HG02981 (cell line): Measurements from ENCODE around the gene GFER.

Experiments used
- ATAC-seq: cut with Tn5 transposase; IDR thresholded peaks from one replicate; pipeline ENCODE4 v1.9.1; 2021; ENCODE audit warnings: mild to moderate bottlenecking, moderate library complexity; ENCODE audit not compliant: unreplicated experiment

GFER gene

DNA sequence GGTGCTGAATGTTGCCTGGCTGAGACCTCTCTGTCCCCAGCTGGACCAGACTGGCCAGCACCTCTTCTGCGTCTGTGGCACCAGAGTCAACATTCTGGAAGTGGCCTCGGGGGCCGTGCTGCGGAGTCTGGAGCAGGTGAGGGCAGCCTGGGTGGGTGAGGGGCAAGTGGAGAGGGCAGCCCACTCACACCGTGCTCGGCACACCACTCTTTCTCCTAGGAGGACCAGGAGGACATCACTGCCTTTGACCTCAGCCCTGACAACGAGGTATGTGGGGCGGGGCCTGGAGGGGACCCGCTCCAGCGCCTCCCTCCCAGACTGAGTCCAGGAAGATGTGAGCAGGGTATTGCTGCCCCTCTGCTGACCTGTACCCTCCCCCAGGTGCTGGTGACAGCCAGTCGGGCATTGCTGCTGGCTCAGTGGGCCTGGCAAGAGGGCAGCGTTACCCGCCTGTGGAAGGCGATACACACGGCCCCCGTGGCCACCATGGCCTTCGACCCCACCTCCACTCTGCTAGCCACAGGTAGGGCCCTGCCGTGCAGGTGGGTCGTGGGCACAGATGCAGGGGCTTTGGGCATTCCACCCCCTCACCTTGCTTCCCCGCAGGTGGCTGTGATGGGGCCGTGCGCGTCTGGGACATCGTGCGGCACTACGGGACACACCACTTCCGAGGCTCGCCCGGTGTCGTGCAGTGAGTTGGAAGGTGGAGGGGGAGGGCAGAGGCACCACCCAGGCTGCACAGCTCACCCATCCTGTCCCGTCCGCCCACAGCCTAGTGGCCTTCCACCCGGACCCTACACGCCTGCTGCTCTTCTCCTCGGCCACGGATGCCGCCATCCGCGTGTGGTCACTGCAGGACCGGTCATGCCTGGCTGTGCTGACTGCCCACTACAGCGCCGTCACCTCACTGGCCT lies 9.6 kb upstream of the GFER start:
- ATAC-seq = no peak

DNA sequence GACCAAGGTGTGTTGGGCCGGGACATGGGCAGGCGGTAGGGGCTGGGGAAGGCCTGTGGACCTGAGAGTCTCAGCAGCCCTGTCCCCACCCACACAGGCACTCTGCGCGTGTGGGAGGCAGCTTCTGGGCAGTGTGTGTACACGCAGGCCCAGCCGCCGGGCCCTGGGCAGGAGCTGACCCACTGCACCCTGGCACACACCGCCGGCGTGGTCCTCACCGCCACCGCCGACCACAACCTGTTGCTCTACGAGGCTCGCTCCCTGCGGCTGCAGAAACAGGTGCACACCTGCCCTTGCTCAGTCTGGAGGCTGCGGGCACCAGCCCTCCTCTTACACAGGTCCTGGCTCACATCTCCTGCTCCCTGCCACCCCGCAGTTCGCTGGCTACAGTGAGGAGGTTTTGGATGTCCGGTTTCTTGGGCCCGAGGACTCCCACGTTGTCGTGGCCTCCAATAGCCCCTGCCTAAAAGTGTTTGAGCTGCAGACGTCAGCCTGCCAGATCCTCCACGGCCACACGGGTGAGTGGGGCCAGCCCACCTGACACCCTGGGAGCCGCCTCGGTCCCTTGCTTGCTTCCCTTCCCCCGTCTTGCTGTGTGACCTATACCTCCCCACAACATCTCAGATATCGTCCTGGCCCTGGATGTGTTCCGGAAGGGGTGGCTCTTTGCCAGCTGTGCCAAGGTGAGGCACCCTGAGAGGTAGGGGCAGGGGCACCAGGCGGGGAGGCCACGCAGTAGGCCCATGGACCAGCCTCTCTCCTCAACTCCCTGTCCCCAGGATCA lies 8.4 kb upstream of the GFER start:
- no peak for ATAC-seq

GRCh38 chr16:1976216-1976520 lies 7.8 kb upstream of the GFER start:
- no peak for ATAC-seq

- ATAC-seq = no peak
Measured at GRCh38 chr16:1976951-1977874, 6.8 kb upstream of the GFER start.

GRCh38 chr16:1977875-1978268 lies 6.1 kb upstream of the GFER start:
- no peak for ATAC-seq

GRCh38 chr16:1978476-1979120 lies 5.4 kb upstream of the GFER start:
- ATAC-seq = no peak

DNA sequence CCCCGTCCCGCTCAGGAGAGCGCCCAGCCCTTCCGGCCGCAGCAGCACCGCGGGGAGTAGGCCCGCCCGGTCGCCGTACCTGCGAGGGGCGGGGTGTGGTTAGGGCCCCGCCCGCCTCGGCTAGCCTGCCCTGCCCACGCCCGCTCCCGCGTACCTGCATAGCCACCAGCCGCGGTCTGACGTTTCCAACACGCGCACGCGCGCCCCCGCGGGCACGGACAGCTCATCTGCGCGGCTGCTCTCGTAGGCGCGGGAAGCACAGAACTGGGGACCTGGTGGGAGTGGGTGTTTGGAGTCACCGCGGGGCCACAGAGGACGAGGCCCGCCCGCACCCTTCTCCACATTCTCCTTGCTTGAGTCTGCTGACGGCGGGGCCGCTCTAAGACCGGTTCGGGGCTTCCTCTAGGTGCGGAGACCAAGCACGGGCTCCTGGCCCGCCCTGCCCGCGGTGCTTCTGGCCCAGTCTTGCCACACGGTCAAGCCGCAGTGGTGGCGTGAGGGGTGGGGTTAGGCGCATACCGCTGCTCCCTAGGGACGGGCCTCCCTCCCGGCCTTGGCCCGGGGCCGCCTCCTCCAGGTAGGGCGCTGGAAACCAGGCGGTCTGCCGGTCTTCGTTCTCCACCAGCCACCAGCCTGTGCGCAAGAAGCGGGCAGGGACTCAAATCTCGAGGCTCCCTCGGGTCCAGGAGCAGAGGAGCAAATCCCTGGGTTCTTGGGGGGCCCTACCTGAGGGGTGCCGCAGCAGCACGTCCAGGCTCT lies 4.5 kb upstream of the GFER start:
- ATAC-seq = no peak

- ATAC-seq = no peak
Measured at GRCh38 chr16:1980030-1980769, 3.8 kb upstream of the GFER start.

DNA sequence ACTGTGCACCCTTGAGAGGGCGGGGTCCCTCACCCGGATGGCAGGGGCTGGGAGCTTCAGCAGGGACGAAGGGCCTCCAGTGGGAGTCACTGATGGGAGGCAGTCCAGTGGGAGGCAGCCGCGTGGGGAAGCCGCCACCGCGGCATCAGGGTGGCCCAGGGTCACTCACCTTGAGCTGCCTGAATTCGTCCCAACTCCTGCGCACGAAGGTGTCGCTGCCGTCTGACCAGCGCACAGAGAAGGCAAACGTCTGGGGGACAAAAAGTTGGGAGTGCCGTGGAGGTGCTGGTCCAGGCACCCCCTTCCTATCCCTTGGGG lies 3.3 kb upstream of the GFER start:
- ATAC-seq = no peak

DNA sequence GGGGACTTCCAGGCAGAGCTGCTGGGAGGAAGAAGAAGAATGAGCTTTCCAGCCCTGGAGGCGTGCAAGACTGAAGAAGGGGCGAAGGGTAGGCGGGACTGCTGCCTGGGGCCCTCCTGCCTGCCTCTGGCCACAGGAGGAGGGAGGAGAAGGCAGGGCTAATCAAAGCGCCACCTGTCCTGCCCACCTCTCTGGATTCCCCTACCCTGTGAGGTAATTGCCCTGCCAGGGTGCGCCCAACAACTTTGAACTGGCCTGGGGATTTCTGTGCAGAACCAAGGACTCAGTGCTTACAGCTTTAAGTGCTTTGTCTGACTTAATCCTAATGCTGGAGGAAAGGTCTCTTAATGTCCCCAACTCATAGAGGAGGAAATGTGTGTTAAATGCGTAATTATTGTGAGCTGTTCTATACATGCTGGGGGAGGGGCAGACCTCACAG lies 2.6 kb upstream of the GFER start, which contains the start of gene NOXO1:
TSS of gene NOXO1 (minus strand) at position 72 of the 439 bp plus-strand sequence. CDS start 290 bp downstream, outside the sequence.
- ATAC-seq = no peak

GRCh38 chr16:1982013-1982433 lies 2.0 kb upstream of the GFER start:
- no peak for ATAC-seq

GRCh38 chr16:1982991-1983543 lies 926 bp upstream of the GFER start:
- ATAC-seq = no peak

- peak; percentile 14 for ATAC-seq
Measured at GRCh38 chr16:1984347-1985225, 593 bp downstream of the GFER start.

GRCh38 chr16:1985466-1986150 lies 1.6 kb downstream of the GFER start:
- ATAC-seq = no peak

DNA sequence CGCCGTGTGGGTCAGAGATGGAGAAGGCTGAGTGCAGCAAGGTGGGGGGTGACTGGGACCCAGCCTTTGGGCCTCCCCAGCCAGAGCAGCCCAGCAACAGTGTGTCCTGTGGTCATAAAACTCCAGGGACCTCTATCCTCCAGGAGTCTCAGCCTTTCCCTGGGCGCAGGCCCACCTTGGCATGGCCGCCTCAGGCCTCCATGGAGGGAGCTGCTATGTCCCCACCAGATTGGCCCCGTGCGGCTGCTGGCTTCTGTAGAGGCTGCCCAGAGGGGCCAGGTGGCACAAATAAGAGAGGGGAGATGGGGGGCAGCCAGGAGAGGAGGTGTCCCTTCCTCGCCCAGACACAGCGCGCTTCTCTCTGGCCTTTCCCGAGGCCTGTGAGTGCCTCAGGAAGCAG lies 3.2 kb downstream of the GFER start:
- ATAC-seq = no peak

DNA sequence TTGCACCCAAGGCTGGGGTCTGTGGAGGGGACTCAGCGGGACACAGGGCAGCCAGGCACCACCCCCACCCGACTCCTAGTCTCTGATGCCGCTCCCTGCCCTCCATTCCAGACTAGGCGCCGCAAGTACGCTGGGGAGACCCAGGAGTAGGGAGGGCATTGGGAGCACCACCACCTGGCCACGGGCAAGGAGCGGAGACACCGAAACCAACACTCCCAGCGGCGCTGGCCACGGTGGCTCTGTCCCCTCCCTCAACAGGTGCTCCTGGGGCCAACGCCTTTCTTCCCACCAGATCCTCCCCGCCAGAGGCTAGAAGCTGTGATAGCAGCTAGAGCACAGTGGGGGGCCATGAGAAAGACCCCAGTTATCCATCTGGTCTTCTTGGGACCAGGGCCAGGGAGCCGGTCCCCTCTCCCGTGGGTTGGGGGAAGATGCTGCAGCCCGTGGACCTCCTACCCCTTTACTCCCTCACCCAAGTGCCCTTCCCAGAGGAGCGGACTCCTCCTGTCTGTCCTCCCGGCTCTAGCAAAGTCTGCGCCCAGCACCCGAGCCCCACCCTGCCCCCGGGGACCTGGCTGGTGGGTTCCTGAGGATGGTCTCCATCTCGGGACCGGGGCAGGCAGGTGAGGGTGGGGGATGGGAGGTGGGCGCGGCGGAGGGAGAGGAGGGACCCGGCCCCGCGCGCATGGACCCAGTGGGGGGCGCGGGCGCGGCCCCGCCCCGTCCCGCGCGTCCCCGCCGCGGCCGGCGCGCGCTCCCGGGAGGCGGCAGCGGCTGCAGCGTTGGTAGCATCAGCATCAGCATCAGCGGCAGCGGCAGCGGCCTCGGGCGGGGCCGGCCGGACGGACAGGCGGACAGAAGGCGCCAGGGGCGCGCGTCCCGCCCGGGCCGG lies 5.5 kb downstream of the GFER start, which contains the start of gene SYNGR3:
TSS of gene SYNGR3 (plus strand) at position 762 of the 892 bp plus-strand sequence. CDS start 133 bp downstream, outside the sequence.
- no peak for ATAC-seq
